Measurements from ENCODE around the gene RIPOR3.
"Not testable (repeated sequence)": the region's sequence is repeated elsewhere in the genome, so short reads cannot be mapped to it uniquely, and the experiment has no call there.

RIPOR3 gene

GRCh38 chr20:50716518-50716917 lies 25.2 kb upstream of the RIPOR3 start:
- TF ChIP-seq CTCF (IDR thresholded peaks at IDR 0.05; ENCODE audit: low read length) (no peak), EZH2 (IDR thresholded peaks at IDR 0.05; ENCODE audit: borderline replicate concordance, low read length) (no peak)
- Histone ChIP-seq H3F3A (ENCODE audit: insufficient read depth, low read length) (no peaks in the 10 kb centered on the region), H3K4me1 (ENCODE audit: insufficient read depth, low read length, severe bottlenecking) (no peaks in the 10 kb centered on the region)

GRCh38 chr20:50715694-50716093 lies 24.4 kb upstream of the RIPOR3 start:
- no peak overlapping the region for H3K9ac ChIP-seq (ENCODE audit: low read length)
- no peak overlapping the region for H3K4me2 ChIP-seq (ENCODE audit: low read length)
- no peak overlapping the region for H3K27ac ChIP-seq (ENCODE audit: low read depth, low read length, poor library complexity, severe bottlenecking)
- TF ChIP-seq CTCF (IDR thresholded peaks at IDR 0.05; ENCODE audit: low read length) (no peak), EZH2 (IDR thresholded peaks at IDR 0.05; ENCODE audit: borderline replicate concordance, low read length) (no peak)
- no peaks in the 10 kb centered on the region for H3F3A ChIP-seq (ENCODE audit: insufficient read depth, low read length)
- no peaks in the 10 kb centered on the region for H3K27me3 ChIP-seq (ENCODE audit: insufficient read depth, low read length)
- no peaks in the 10 kb centered on the region for H3K9me2 ChIP-seq (ENCODE audit: low read depth, low read length)
- no peak overlapping the region for H3K4me3 ChIP-seq (ENCODE audit: low read depth, low read length, poor library complexity, severe bottlenecking)
- H3K4me1 ChIP-seq (ENCODE audit: insufficient read depth, low read length, severe bottlenecking): no peaks in the 10 kb centered on the region
- no peaks in the 10 kb centered on the region for H3K36me3 ChIP-seq (ENCODE audit: insufficient read depth, low read length)
- H4K20me1 ChIP-seq (ENCODE audit: insufficient read depth, low read length): no peaks in the 10 kb centered on the region
- H3K9me3 ChIP-seq (ENCODE audit: low read length): no peaks in the 10 kb centered on the region
- H3K79me2 ChIP-seq (ENCODE audit: insufficient read depth, low read length): no peaks in the 10 kb centered on the region
- H2AFZ ChIP-seq (ENCODE audit: low read length): no peak overlapping the region

More at GRCh38 chr20:50716518-50716917, 25.2 kb upstream of the RIPOR3 start:
- H3K79me2 ChIP-seq (ENCODE audit: insufficient read depth, low read length): no peaks in the 10 kb centered on the region
- no peaks in the 10 kb centered on the region for H4K20me1 ChIP-seq (ENCODE audit: insufficient read depth, low read length)
- H3K4me3 ChIP-seq (ENCODE audit: low read depth, low read length, poor library complexity, severe bottlenecking): no peak overlapping the region
- H3K27ac ChIP-seq (ENCODE audit: low read depth, low read length, poor library complexity, severe bottlenecking): no peak overlapping the region
- H3K4me2 ChIP-seq (ENCODE audit: low read length): no peak overlapping the region
- H3K9me2 ChIP-seq (ENCODE audit: low read depth, low read length): no peaks in the 10 kb centered on the region
- H3K9ac ChIP-seq (ENCODE audit: low read length): no peak overlapping the region
- no peaks in the 10 kb centered on the region for H3K36me3 ChIP-seq (ENCODE audit: insufficient read depth, low read length)
- H3K27me3 ChIP-seq (ENCODE audit: insufficient read depth, low read length): no peaks in the 10 kb centered on the region
- H3K9me3 ChIP-seq (ENCODE audit: low read length): no peaks in the 10 kb centered on the region
- H2AFZ ChIP-seq (ENCODE audit: low read length): no peak overlapping the region

- H3K4me2 ChIP-seq (ENCODE audit: low read length); H3K36me3 ChIP-seq (ENCODE audit: insufficient read depth, low read length); H3K9ac ChIP-seq (ENCODE audit: low read length); H2AFZ ChIP-seq (ENCODE audit: low read length); H3K4me3 ChIP-seq (ENCODE audit: low read depth, low read length, poor library complexity, severe bottlenecking); H3K27me3 ChIP-seq (ENCODE audit: insufficient read depth, low read length); H3K4me1 ChIP-seq (ENCODE audit: insufficient read depth, low read length, severe bottlenecking); H3K9me2 ChIP-seq (ENCODE audit: low read depth, low read length); H3F3A ChIP-seq (ENCODE audit: insufficient read depth, low read length); H3K27ac ChIP-seq (ENCODE audit: low read depth, low read length, poor library complexity, severe bottlenecking); H4K20me1 ChIP-seq (ENCODE audit: insufficient read depth, low read length); H3K9me3 ChIP-seq (ENCODE audit: low read length); H3K79me2 ChIP-seq (ENCODE audit: insufficient read depth, low read length): not testable (repeated sequence)
Measured at GRCh38 chr20:50714426-50714825, 23.1 kb upstream of the RIPOR3 start.

- H3K27me3 ChIP-seq (ENCODE audit: insufficient read depth, low read length): no peaks in the 10 kb centered on the region
- H3K27ac ChIP-seq (ENCODE audit: low read depth, low read length, poor library complexity, severe bottlenecking): no peak overlapping the region
- H3K4me2 ChIP-seq (ENCODE audit: low read length): no peak overlapping the region
- H3K4me1 ChIP-seq (ENCODE audit: insufficient read depth, low read length, severe bottlenecking): no peaks in the 10 kb centered on the region
- H3K36me3 ChIP-seq (ENCODE audit: insufficient read depth, low read length): no peaks in the 10 kb centered on the region
- H3K9ac ChIP-seq (ENCODE audit: low read length): no peak overlapping the region
- TF ChIP-seq CTCF (IDR thresholded peaks at IDR 0.05; ENCODE audit: low read length): no peak
- TF ChIP-seq EZH2 (IDR thresholded peaks at IDR 0.05; ENCODE audit: borderline replicate concordance, low read length): no peak
- no peaks in the 10 kb centered on the region for H3K79me2 ChIP-seq (ENCODE audit: insufficient read depth, low read length)
- H4K20me1 ChIP-seq (ENCODE audit: insufficient read depth, low read length): no peaks in the 10 kb centered on the region
- H3F3A ChIP-seq (ENCODE audit: insufficient read depth, low read length): no peaks in the 10 kb centered on the region
- H2AFZ ChIP-seq (ENCODE audit: low read length): no peak overlapping the region
- H3K9me3 ChIP-seq (ENCODE audit: low read length): no peaks in the 10 kb centered on the region
- no peaks in the 10 kb centered on the region for H3K9me2 ChIP-seq (ENCODE audit: low read depth, low read length)
- H3K4me3 ChIP-seq (ENCODE audit: low read depth, low read length, poor library complexity, severe bottlenecking): no peak overlapping the region
Measured at GRCh38 chr20:50713657-50714101, 22.3 kb upstream of the RIPOR3 start.
